IMR-90 (cell line): ENCODE results near the gene SPATA33. TPM values are rescaled to one million over a fixed set of nuclear protein-coding genes. Genes with fewer than 3 reads are reported as not detected.

Experiments
- ATAC-seq: fragments of 200-7000 bp; cut with Tn5 transposase; 2 replicates; pipeline ENCODE4 v1.9.1; 2020; ENCODE audit warnings: low read depth, mild to moderate bottlenecking, moderate library complexity
- BruUV-seq: library from RNA; stranded (reverse); fragments of 400-500 nt; replicated peaks from 2 replicates; lab custom pipeline; 2021; lab: Mats Ljungman, UMichigan
- CTCF ChIA-PET: fragments of 300-600 bp; formaldehyde crosslinking; extraction: SDS; loops from one replicate; lab custom pipeline; 2021; ENCODE audit warnings: antibody characterized with exemption; lab: Yijun Ruan, JAX
- POLR2A ChIA-PET: fragments of 300-600 bp; sonication (Branson Sonifier 250); formaldehyde crosslinking; loops from one replicate; lab custom pipeline; 2022; ENCODE audit warnings: antibody characterized with exemption; ENCODE audit not compliant: unreplicated experiment; lab: Charles Lee
- DNase-seq: peaks from one replicate; pipeline ENCODE4 v3.0.0; 2013
- H2AFZ ChIP-seq: replicated peaks from 2 replicates; pipeline ENCODE3; 2013; ENCODE audit warnings: low read length, mild to moderate bottlenecking; ENCODE audit not compliant: poor library complexity
- H2AK5ac ChIP-seq: 2 replicates; pipeline ENCODE4 v1.6.1; 2013; ENCODE audit warnings: low read depth, low read length, inconsistent platforms
- H2AK9ac ChIP-seq: replicated peaks from 2 replicates; pipeline ENCODE3; 2013; ENCODE audit warnings: mild to moderate bottlenecking, low read depth, low read length, moderate library complexity; ENCODE audit not compliant: poor library complexity
- H2BK120ac ChIP-seq: 2 replicates; pipeline ENCODE4 v1.6.1; 2013; ENCODE audit warnings: low read depth, low read length, inconsistent platforms
- H2BK15ac ChIP-seq: 3 replicates; pipeline ENCODE4 v1.6.1; 2013; ENCODE audit warnings: low read depth, low read length, inconsistent platforms
- H2BK20ac ChIP-seq: 2 replicates; pipeline ENCODE4 v1.6.1; 2013; ENCODE audit warnings: low read depth, mild to moderate bottlenecking, inconsistent platforms, low read length, moderate library complexity
- H2BK5ac ChIP-seq: 2 replicates; pipeline ENCODE4 v1.6.1; 2013; ENCODE audit warnings: mild to moderate bottlenecking, low read depth, low read length, inconsistent platforms; ENCODE audit not compliant: poor library complexity, severe bottlenecking
- H3K14ac ChIP-seq: replicated peaks from 2 replicates; pipeline ENCODE4 v1.6.1; 2013; ENCODE audit warnings: low read depth, low read length, inconsistent platforms
- H3K18ac ChIP-seq: 2 replicates; pipeline ENCODE4 v1.6.1; 2013; ENCODE audit warnings: low read depth, low read length, control low read depth
- H3K23ac ChIP-seq: 2 replicates; pipeline ENCODE4 v1.6.1; 2013; ENCODE audit warnings: low read depth, low read length, inconsistent platforms
- H3K27ac ChIP-seq: 2 replicates; pipeline ENCODE4 v1.5.1; 2013; ENCODE audit warnings: mild to moderate bottlenecking, control low read depth, low read length; ENCODE audit not compliant: insufficient read depth
- H3K27me3 ChIP-seq: 2 replicates; pipeline ENCODE4 v1.6.1; 2013; ENCODE audit warnings: low read length; ENCODE audit not compliant: control insufficient read depth, insufficient read depth
- H3K36me3 ChIP-seq: 2 replicates; pipeline ENCODE4 v1.6.1; 2013; ENCODE audit warnings: low read length, mixed read lengths; ENCODE audit not compliant: control insufficient read depth, insufficient read depth
- H3K4ac ChIP-seq: 2 replicates; pipeline ENCODE4 v1.6.1; 2013; ENCODE audit warnings: low read depth, low read length, inconsistent platforms
- H3K4me1 ChIP-seq: 2 replicates; pipeline ENCODE4 v1.6.1; 2013; ENCODE audit warnings: low read length, mixed read lengths; ENCODE audit not compliant: control insufficient read depth, insufficient read depth
- H3K4me2 ChIP-seq: 2 replicates; pipeline ENCODE4 v1.6.1; 2013; ENCODE audit warnings: low read depth, mild to moderate bottlenecking, control low read depth, low read length, moderate library complexity
- H3K4me3 ChIP-seq: 2 replicates; pipeline ENCODE4 v1.5.1; 2013; ENCODE audit warnings: low read depth, mild to moderate bottlenecking, control low read depth, low read length, moderate library complexity; ENCODE audit not compliant: insufficient read depth
- H3K56ac ChIP-seq: 2 replicates; pipeline ENCODE4 v1.6.1; 2013; ENCODE audit warnings: low read length, inconsistent platforms; ENCODE audit not compliant: insufficient read depth; ENCODE audit errors: extremely low read depth
- H3K79me1 ChIP-seq, 2 experiments: 2 replicates each; pipeline ENCODE4 v1.6.1; 2013; ENCODE audit warnings: low read length in 2 of 2, inconsistent platforms in 1 of 2, low read depth in 1 of 2
- H3K9ac ChIP-seq: 2 replicates; pipeline ENCODE4 v1.6.1; 2013; ENCODE audit warnings: low read depth, low read length, control low read depth
- H3K9me1 ChIP-seq: 2 replicates; pipeline ENCODE4 v1.6.1; 2013; ENCODE audit warnings: low read length, inconsistent platforms; ENCODE audit not compliant: insufficient read depth
- H3K9me3 ChIP-seq: 2 replicates; pipeline ENCODE4 v1.6.1; 2013; ENCODE audit warnings: low read length; ENCODE audit not compliant: control insufficient read depth, insufficient read depth
- H4K20me1 ChIP-seq: 2 replicates; pipeline ENCODE4 v1.6.1; 2013; ENCODE audit warnings: low read length, inconsistent platforms; ENCODE audit not compliant: insufficient read depth
- H4K5ac ChIP-seq: 2 replicates; pipeline ENCODE4 v1.6.1; 2013; ENCODE audit warnings: mild to moderate bottlenecking, low read depth, low read length, control low read depth
- H4K8ac ChIP-seq, 2 experiments: 2 replicates each; pipeline ENCODE4 v1.6.1; 2013; ENCODE audit warnings: low read depth in 2 of 2, low read length in 2 of 2, control low read depth in 1 of 2, inconsistent platforms in 1 of 2
- H4K91ac ChIP-seq: 2 replicates; pipeline ENCODE4 v1.6.1; 2013; ENCODE audit warnings: low read depth, low read length, inconsistent platforms; ENCODE audit not compliant: insufficient read depth
- CEBPB ChIP-seq: IDR thresholded peaks from 2 replicates; pipeline ENCODE4 v1.6.1; 2012; ENCODE audit warnings: low read depth, low read length, improper control_type of control experiment
- ELK1 ChIP-seq: fragments of 150-350 bp; IDR thresholded peaks from 2 replicates; pipeline ENCODE4 v1.6.1; 2016; ENCODE audit warnings: low read depth, mild to moderate bottlenecking, low read length, moderate library complexity, borderline replicate concordance
- MAFK ChIP-seq: IDR thresholded peaks from 2 replicates; pipeline ENCODE4 v1.6.1; 2012; ENCODE audit warnings: low read depth, low read length, improper control_type of control experiment
- NFE2L2 ChIP-seq: fragments of 150-350 bp; IDR thresholded peaks from 2 replicates; pipeline ENCODE4 v1.6.1; 2016; ENCODE audit warnings: low read depth, mild to moderate bottlenecking, low read length
- RAD21 ChIP-seq: IDR thresholded peaks from 2 replicates; pipeline ENCODE4 v1.6.1; 2012; ENCODE audit warnings: low read length, improper control_type of control experiment
- SMC3 ChIP-seq: fragments of 150-350 bp; IDR thresholded peaks from 2 replicates; pipeline ENCODE4 v1.6.1; 2016; ENCODE audit warnings: low read depth, mild to moderate bottlenecking, antibody characterized with exemption, low read length, moderate library complexity
- WGBS, 2 experiments: methylation state at CpG; one replicate each; pipeline versions ENCODE4 v1.1.5 to v1.1.7; 2013; ENCODE audit warnings: missing lambda C conversion rate in 2 of 2; ENCODE audit not compliant: insufficient read length in 1 of 2; ENCODE audit errors: extremely low coverage in 2 of 2; 5-methylcytosine and 5-hydroxymethylcytosine counted together
- dilution Hi-C: fragments of 300-500 bp; cut with HindIII; formaldehyde crosslinking; loops from one replicate; pipeline ENCODE4 v1.14.3; 2018; ENCODE audit warnings: low sequenced_read_pairs; ENCODE audit not compliant: unreplicated experiment
- in situ Hi-C: fragments of 300-500 bp; cut with MboI; formaldehyde crosslinking; loops from 3 replicates; pipeline ENCODE4 v1.14.3; 2019; ENCODE audit warnings: low sequenced_read_pairs, inconsistent platforms, mixed read lengths
- intact Hi-C: fragments of 100-400 bp; cut with micrococcal nuclease; formaldehyde crosslinking; loops from 2 replicates; pipeline ENCODE4 v1.10.0; 2022
- polyA plus RNA-seq, 3 experiments: library from polyadenylated mRNA; depleted of rRNA; stranded (reverse); fragments of >200 nt; gene quantifications; 2 replicates each; pipeline ENCODE4 v1.2.3, GENCODE V29; 2012; ENCODE audit warnings: low replicate concordance in 1 of 3
- total RNA-seq: library from RNA; depleted of rRNA; stranded (reverse); fragments of >200 nt; gene quantifications from 2 replicates; pipeline ENCODE4 v1.2.3, GENCODE V29; 2012

SPATA33 gene
- total and polyA plus RNA-seq, 2 of the 4 experiments (the other 2 are of a cell fraction) = 0.90 to 3.4 TPM

- POLR2A ChIA-PET = no interaction called here
- Histone ChIP-seq H4K20me1 (peaks cover 8% of the 10 kb centered on the region; the same call in 1 of the 2 replicates), H2BK15ac (no peak overlapping the region), H2BK5ac (no peak overlapping the region), H3K4ac (no peak overlapping the region), H2BK120ac (no peak overlapping the region), H3K4me3 (no peak overlapping the region), H4K8ac (no peak overlapping the region), H4K91ac (no peak overlapping the region), H3K9ac (no peak overlapping the region), H3K4me1 (peaks cover 2% of the 10 kb centered on the region; the same call in 1 of the 2 replicates), H2AFZ (no peak overlapping the region), H2AK5ac (no peak overlapping the region), H3K27me3 (no peaks in the 10 kb centered on the region; the same call in 1 of the 2 replicates), H3K4me2 (no peak overlapping the region), H3K14ac (no peak overlapping the region), H3K36me3 (peaks cover 32% of the 10 kb centered on the region), H2BK20ac (no peak overlapping the region), H3K23ac (no peak overlapping the region), H3K56ac (no peak overlapping the region), H3K9me1 (no peaks in the 10 kb centered on the region), H3K18ac (no peak overlapping the region), H3K9me3 (no peaks in the 10 kb centered on the region), H3K79me1 (peaks cover 4 to 11% of the 10 kb centered on the region in 2 experiments; a peak in 2 of 4 replicates), H3K27ac (no peak overlapping the region), H4K5ac (no peak overlapping the region), H2AK9ac (peak overlapping the region; percentile 42)
- CTCF ChIA-PET = no interaction called here
- intact Hi-C loops = no loop called here
- dilution Hi-C loops = no loop called here
- in situ Hi-C loops = loop anchor here (5.0 kb wide), 1 partner anchor 70 kb away; no protein-coding TSS in a partner anchor
- 93% methylated on average over 6 of the region's 13 CpGs; no CpG with 5 or more reads in 1 of the 2 experiments for WGBS, 2 experiments
- BruUV-seq = no TSS peak
- TF ChIP-seq NFE2L2 = no peak
- no peak for TF ChIP-seq MAFK
- no peak for TF ChIP-seq ELK1
- TF ChIP-seq RAD21 = no peak
- TF ChIP-seq SMC3 = no peak
- no peak for TF ChIP-seq CEBPB
- DNase-seq = no peak
- ATAC-seq = no peak
These were observed 15.1 kb upstream of the SPATA33 start for GRCh38 chr16:89642574-89642973.
